Measurements from ENCODE around the gene CPHXL.
A peak's percentile ranks its signal among the peaks of the same experiment; 100 is the strongest.

The CPHXL gene

GRCh38 chr16:75726390-75726789 lies at the start of gene CPHXL:
Gene CPHXL, minus strand, starts transcription at chr16:75726490. Its CDS starts 48 bp downstream, at chr16:75726442.
- DNase-seq (ENCODE audit: low spot score): no peak
- TF ChIP-seq, protein P1, sequence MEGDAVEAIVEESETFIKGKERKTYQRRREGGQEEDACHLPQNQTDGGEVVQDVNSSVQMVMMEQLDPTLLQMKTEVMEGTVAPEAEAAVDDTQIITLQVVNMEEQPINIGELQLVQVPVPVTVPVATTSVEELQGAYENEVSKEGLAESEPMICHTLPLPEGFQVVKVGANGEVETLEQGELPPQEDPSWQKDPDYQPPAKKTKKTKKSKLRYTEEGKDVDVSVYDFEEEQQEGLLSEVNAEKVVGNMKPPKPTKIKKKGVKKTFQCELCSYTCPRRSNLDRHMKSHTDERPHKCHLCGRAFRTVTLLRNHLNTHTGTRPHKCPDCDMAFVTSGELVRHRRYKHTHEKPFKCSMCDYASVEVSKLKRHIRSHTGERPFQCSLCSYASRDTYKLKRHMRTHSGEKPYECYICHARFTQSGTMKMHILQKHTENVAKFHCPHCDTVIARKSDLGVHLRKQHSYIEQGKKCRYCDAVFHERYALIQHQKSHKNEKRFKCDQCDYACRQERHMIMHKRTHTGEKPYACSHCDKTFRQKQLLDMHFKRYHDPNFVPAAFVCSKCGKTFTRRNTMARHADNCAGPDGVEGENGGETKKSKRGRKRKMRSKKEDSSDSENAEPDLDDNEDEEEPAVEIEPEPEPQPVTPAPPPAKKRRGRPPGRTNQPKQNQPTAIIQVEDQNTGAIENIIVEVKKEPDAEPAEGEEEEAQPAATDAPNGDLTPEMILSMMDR (IDR thresholded peaks at IDR 0.05; ENCODE audit: extremely low read depth, missing control alignments): no peak

DNA sequence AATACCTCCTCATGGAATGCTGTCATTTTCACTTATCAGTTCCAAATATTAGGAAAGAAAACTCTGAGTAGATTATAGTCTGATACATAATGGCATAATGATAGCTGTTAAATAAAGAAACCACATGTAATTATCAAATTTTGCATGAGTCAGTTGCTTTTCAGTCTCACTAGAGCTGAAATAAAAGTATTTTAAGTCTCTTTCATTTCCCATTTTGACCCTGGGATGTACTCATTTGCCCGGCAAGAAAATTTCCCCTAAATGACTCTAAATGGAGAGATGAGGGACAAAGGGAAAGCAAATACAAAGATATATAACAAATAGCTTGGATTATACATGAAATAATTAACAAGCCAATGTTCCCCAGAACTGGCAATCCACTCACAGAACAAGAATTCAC lies 47.9 kb upstream of the CPHXL start:
- no peak for DNase-seq (ENCODE audit: low spot score)
- TF ChIP-seq, protein P1 (IDR thresholded peaks at IDR 0.05; ENCODE audit: extremely low read depth, missing control alignments): no peak

DNA sequence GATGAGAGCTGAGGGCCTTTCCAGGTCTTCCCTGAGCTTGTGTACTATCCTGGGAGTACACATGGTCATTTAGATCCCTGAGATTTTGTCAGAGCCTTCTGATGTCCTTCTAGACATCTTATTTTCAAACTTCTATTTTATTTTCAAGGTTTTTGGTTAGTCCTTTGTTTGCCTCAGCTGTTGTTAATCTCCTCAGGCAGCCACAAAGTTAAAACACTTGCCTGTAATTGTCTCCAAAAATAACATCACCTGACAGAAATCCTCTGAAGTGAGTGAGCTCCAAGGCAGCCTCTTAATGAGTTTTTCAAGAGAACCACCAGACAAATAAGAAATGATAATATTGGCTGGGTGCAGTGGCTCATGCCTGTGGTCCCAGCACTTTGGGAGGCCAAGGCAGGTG lies 43.8 kb upstream of the CPHXL start:
- TF ChIP-seq, protein P1 (IDR thresholded peaks at IDR 0.05; ENCODE audit: extremely low read depth, missing control alignments): no peak
- DNase-seq (ENCODE audit: low spot score): no peak

- peak; percentile 52 for DNase-seq (ENCODE audit: low spot score)
- TF ChIP-seq, protein P1 (IDR thresholded peaks at IDR 0.05; ENCODE audit: extremely low read depth, missing control alignments): peak; percentile 78
These were observed 38.0 kb upstream of the CPHXL start for GRCh38 chr16:75764154-75764768.

- TF ChIP-seq, protein P1 (IDR thresholded peaks at IDR 0.05; ENCODE audit: extremely low read depth, missing control alignments): no peak
- DNase-seq (ENCODE audit: low spot score): no peak
These were observed 36.9 kb upstream of the CPHXL start for GRCh38 chr16:75763204-75763603.

GRCh38 chr16:75762746-75763145 lies 36.5 kb upstream of the CPHXL start:
- TF ChIP-seq, protein P1 (IDR thresholded peaks at IDR 0.05; ENCODE audit: extremely low read depth, missing control alignments): no peak
- no peak for DNase-seq (ENCODE audit: low spot score)

DNA sequence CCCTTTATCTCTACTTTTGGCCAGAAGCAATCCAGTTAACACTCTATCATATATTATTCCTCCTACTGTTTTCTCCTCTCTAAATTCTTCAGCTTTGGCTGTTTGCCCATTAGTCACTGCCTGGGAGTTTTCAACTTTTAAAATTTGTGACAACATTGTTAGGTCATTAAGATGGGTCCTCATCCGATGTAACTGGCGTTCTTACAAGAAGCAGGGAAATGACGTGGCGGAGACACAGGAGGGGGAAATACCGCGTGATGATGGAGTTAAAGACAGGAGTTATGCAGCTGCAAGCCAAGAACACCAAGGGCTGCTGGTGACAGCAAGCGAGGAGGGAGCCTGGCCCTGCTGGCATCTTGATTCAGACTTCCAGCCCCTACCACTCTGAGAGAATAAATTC lies 34.8 kb upstream of the CPHXL start:
- TF ChIP-seq, protein P1 (IDR thresholded peaks at IDR 0.05; ENCODE audit: extremely low read depth, missing control alignments): no peak
- peak; percentile 18 for DNase-seq (ENCODE audit: low spot score)
